Activated T-cell treated with anti-CD3 and anti-CD28 coated beads, Interleukin-2, amount 50 U/mL, for 4 hours (primary cell): ENCODE measurements around the gene OSBPL9. TPM values are rescaled to one million over a fixed set of nuclear protein-coding genes. Genes with fewer than 3 reads are reported as not detected.

Experiments used
- ATAC-seq, 2 donors: fragments of 200-7000 bp; cut with Tn5 transposase; one replicate each; pipeline ENCODE4 v1.10.0; 2021
- DNase-seq: peaks from one replicate; pipeline ENCODE4 v3.0.0-alpha.2; 2020
- H3K27me3 Mint-ChIP-seq: one replicate; pipeline ENCODE4 v1.8.0; 2021; ENCODE audit warnings: low read depth, mixed read lengths
- H3K36me3 Mint-ChIP-seq: one replicate; pipeline ENCODE4 v1.8.0; 2022; ENCODE audit warnings: mixed read lengths; ENCODE audit not compliant: insufficient read depth
- H3K4me1 Mint-ChIP-seq: one replicate; pipeline ENCODE4 v1.8.0; 2021; ENCODE audit warnings: low read depth, mixed read lengths
- H3K4me3 Mint-ChIP-seq: one replicate; pipeline ENCODE4 v1.8.0; 2021; ENCODE audit warnings: mild to moderate bottlenecking, moderate library complexity, mixed read lengths
- H3K9me3 Mint-ChIP-seq: one replicate; pipeline ENCODE4 v1.8.0; 2021; ENCODE audit warnings: mixed read lengths
- total RNA-seq, 3 donors: library from RNA; stranded (reverse); gene quantifications; one replicate each; pipeline ENCODE4 v1.2.1, GENCODE V29; 2021

The OSBPL9 gene
- total RNA-seq, 3 donors from 2014 or later: 29.6 to 31.9 (median 31.5) TPM

GRCh38 chr1:51653127-51653526 is 36.2 kb downstream of the OSBPL9 start:
- ATAC-seq (no peak), DNase-seq (no peak)
- peaks cover 35% of the 10 kb centered on the region for H3K36me3 Mint-ChIP-seq
- H3K27me3 Mint-ChIP-seq: no peaks in the 10 kb centered on the region
- no peaks in the 10 kb centered on the region for H3K9me3 Mint-ChIP-seq
- H3K4me3 Mint-ChIP-seq: no peak overlapping the region
- peaks cover 3% of the 10 kb centered on the region for H3K4me1 Mint-ChIP-seq

- H3K4me1 Mint-ChIP-seq: no peaks in the 10 kb centered on the region
- peaks cover 35% of the 10 kb centered on the region for H3K36me3 Mint-ChIP-seq
- no peaks in the 10 kb centered on the region for H3K9me3 Mint-ChIP-seq
- H3K27me3 Mint-ChIP-seq: no peaks in the 10 kb centered on the region
- no peak for DNase-seq
- no peak for ATAC-seq
- no peak overlapping the region for H3K4me3 Mint-ChIP-seq
These were observed 37.1 kb downstream of the OSBPL9 start for GRCh38 chr1:51654000-51654399.

GRCh38 chr1:51656374-51656773 is 39.5 kb downstream of the OSBPL9 start:
- Mint-ChIP-seq H3K4me3 (no peak overlapping the region), H3K36me3 (peaks cover 31% of the 10 kb centered on the region), H3K27me3 (no peaks in the 10 kb centered on the region), H3K4me1 (no peaks in the 10 kb centered on the region), H3K9me3 (no peaks in the 10 kb centered on the region)
- ATAC-seq (no peak), DNase-seq (no peak)

- Mint-ChIP-seq H3K27me3 (no peaks in the 10 kb centered on the region), H3K4me3 (no peak overlapping the region), H3K9me3 (no peaks in the 10 kb centered on the region), H3K4me1 (no peaks in the 10 kb centered on the region), H3K36me3 (peaks cover 18% of the 10 kb centered on the region)
- DNase-seq (no peak), ATAC-seq (no peak)
These were observed 43.7 kb downstream of the OSBPL9 start for GRCh38 chr1:51660580-51660979.

- DNase-seq (no peak), ATAC-seq (no peak)
- Mint-ChIP-seq H3K4me1 (peaks cover 1% of the 10 kb centered on the region), H3K36me3 (peaks cover 17% of the 10 kb centered on the region), H3K4me3 (no peak overlapping the region), H3K9me3 (no peaks in the 10 kb centered on the region), H3K27me3 (no peaks in the 10 kb centered on the region)
These were observed 44.2 kb downstream of the OSBPL9 start for GRCh38 chr1:51661081-51661518.

GRCh38 chr1:51663105-51663504 is 46.2 kb downstream of the OSBPL9 start:
- peaks cover 2% of the 10 kb centered on the region for H3K4me1 Mint-ChIP-seq
- H3K36me3 Mint-ChIP-seq: peaks cover 7% of the 10 kb centered on the region
- ATAC-seq (no peak), DNase-seq (no peak)
- no peak overlapping the region for H3K4me3 Mint-ChIP-seq
- H3K9me3 Mint-ChIP-seq: no peaks in the 10 kb centered on the region
- no peaks in the 10 kb centered on the region for H3K27me3 Mint-ChIP-seq

- peaks cover 7% of the 10 kb centered on the region for H3K36me3 Mint-ChIP-seq
- no peak overlapping the region for H3K4me3 Mint-ChIP-seq
- H3K9me3 Mint-ChIP-seq: no peaks in the 10 kb centered on the region
These were observed 46.8 kb downstream of the OSBPL9 start for GRCh38 chr1:51663721-51664120.

GRCh38 chr1:51664421-51665240 is 47.7 kb downstream of the OSBPL9 start:
- H3K36me3 Mint-ChIP-seq: peaks cover 9% of the 10 kb centered on the region
- DNase-seq: no peak
- peaks cover 2% of the 10 kb centered on the region for H3K4me1 Mint-ChIP-seq
- no peak for ATAC-seq
- no peaks in the 10 kb centered on the region for H3K9me3 Mint-ChIP-seq
- no peaks in the 10 kb centered on the region for H3K27me3 Mint-ChIP-seq
- H3K4me3 Mint-ChIP-seq: no peak overlapping the region

More at GRCh38 chr1:51663721-51664120, 46.8 kb downstream of the OSBPL9 start:
- H3K27me3 Mint-ChIP-seq: no peaks in the 10 kb centered on the region
- DNase-seq: no peak
- peaks cover 2% of the 10 kb centered on the region for H3K4me1 Mint-ChIP-seq
- no peak for ATAC-seq

- H3K27me3 Mint-ChIP-seq: no peaks in the 10 kb centered on the region
- H3K36me3 Mint-ChIP-seq: peaks cover 9% of the 10 kb centered on the region
- H3K9me3 Mint-ChIP-seq: no peaks in the 10 kb centered on the region
- DNase-seq (no peak), ATAC-seq (no peak)
- H3K4me1 Mint-ChIP-seq: peaks cover 2% of the 10 kb centered on the region
- no peak overlapping the region for H3K4me3 Mint-ChIP-seq
These were observed 49.6 kb downstream of the OSBPL9 start for GRCh38 chr1:51666478-51666877.

GRCh38 chr1:51667561-51667960 is 50.7 kb downstream of the OSBPL9 start:
- peaks cover 2% of the 10 kb centered on the region for H3K4me1 Mint-ChIP-seq
- no peaks in the 10 kb centered on the region for H3K9me3 Mint-ChIP-seq
- DNase-seq (no peak), ATAC-seq (no peak)
- H3K4me3 Mint-ChIP-seq: no peak overlapping the region
- H3K36me3 Mint-ChIP-seq: peaks cover 5% of the 10 kb centered on the region
- no peaks in the 10 kb centered on the region for H3K27me3 Mint-ChIP-seq

GRCh38 chr1:51669272-51669671 is 52.4 kb downstream of the OSBPL9 start:
- Mint-ChIP-seq H3K4me3 (no peak overlapping the region), H3K4me1 (peaks cover 2% of the 10 kb centered on the region), H3K9me3 (no peaks in the 10 kb centered on the region), H3K36me3 (peaks cover 5% of the 10 kb centered on the region), H3K27me3 (no peaks in the 10 kb centered on the region)
- DNase-seq (no peak), ATAC-seq (no peak)

GRCh38 chr1:51669816-51670215 is 52.9 kb downstream of the OSBPL9 start:
- Mint-ChIP-seq H3K4me1 (peaks cover 2% of the 10 kb centered on the region), H3K4me3 (no peak overlapping the region), H3K36me3 (peaks cover 10% of the 10 kb centered on the region), H3K27me3 (no peaks in the 10 kb centered on the region), H3K9me3 (no peaks in the 10 kb centered on the region)
- no peak for DNase-seq
- no peak for ATAC-seq

- no peak for DNase-seq
- H3K4me3 Mint-ChIP-seq: no peak overlapping the region
- no peaks in the 10 kb centered on the region for H3K4me1 Mint-ChIP-seq
- H3K36me3 Mint-ChIP-seq: peaks cover 8% of the 10 kb centered on the region
- no peak for ATAC-seq
- no peaks in the 10 kb centered on the region for H3K9me3 Mint-ChIP-seq
- no peaks in the 10 kb centered on the region for H3K27me3 Mint-ChIP-seq
These were observed 54.8 kb downstream of the OSBPL9 start for GRCh38 chr1:51671527-51672325.

GRCh38 chr1:51673279-51673678 is 56.4 kb downstream of the OSBPL9 start:
- H3K4me3 Mint-ChIP-seq: no peak overlapping the region
- no peaks in the 10 kb centered on the region for H3K9me3 Mint-ChIP-seq
- no peak for ATAC-seq
- H3K4me1 Mint-ChIP-seq: no peaks in the 10 kb centered on the region
- no peak for DNase-seq
- peaks cover 8% of the 10 kb centered on the region for H3K36me3 Mint-ChIP-seq
- no peaks in the 10 kb centered on the region for H3K27me3 Mint-ChIP-seq
